GM19395 (cell line): Measurements from ENCODE around the gene ADAMTS20.

Experiments
- ATAC-seq: cut with Tn5 transposase; IDR thresholded peaks from one replicate; pipeline ENCODE4 v1.9.1; 2021; ENCODE audit warnings: mild to moderate bottlenecking, moderate library complexity; ENCODE audit not compliant: unreplicated experiment

Gene ADAMTS20

DNA sequence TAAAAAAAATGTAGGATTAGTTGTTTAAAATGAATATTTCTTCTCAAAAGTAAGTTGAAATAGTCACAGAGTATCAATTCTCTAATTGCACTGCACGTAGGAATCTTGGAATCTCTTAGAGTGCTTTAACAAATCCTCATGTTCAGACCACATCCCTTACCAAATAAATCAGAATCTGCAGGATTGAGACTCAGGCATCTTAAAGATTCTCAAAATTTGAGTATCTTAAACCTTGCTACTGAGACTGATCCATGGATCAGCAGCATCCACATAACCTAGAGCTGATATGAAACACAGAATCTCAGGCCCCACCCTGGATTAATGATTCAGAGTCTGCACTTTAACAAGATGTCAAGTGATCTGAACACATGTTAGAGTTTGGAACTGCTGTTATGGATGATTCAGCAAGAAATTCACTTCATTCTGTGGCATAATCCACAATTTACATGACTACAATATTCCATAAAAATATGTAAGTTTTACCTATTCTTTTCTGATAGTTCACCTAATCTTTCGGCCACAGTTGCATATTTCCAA lies 58.7 kb downstream of the ADAMTS20 start:
- no peak for ATAC-seq

DNA sequence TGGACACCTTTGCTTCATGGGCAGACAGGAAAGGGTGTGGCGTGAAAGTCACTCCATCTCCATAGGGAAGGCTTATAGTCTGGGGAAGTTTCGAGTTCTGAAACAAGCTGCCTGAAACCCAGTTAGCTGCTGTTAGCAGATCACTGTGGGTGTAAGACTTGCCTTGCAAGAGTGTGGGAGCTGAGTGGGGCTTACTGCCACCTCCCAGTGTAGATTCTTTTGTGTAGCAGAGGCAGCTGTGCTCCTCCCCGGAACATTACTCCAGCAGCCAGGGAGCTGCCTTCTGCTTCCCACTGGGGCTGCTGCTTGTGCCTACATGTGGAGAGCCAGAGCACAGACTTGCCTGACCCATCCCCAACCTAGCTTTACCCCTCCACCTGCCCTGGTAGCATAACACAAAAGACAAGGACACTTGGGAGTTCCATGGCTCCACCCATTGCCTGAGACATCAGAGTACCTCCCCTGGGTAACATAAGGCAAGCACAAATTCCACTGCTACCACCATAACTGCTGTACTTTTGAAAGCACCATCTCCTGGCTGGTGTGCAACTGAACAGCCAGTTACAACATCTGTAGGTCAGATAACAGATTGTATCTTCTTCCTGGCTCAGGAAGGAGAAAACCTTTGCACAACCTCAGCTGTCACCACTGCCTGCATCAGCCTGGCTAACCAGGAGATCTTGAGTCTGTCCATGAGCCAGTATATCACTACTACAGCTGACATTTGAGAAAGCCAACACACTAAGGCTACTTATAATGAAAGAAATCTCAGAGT lies 69.5 kb downstream of the ADAMTS20 start:
- no peak for ATAC-seq

DNA sequence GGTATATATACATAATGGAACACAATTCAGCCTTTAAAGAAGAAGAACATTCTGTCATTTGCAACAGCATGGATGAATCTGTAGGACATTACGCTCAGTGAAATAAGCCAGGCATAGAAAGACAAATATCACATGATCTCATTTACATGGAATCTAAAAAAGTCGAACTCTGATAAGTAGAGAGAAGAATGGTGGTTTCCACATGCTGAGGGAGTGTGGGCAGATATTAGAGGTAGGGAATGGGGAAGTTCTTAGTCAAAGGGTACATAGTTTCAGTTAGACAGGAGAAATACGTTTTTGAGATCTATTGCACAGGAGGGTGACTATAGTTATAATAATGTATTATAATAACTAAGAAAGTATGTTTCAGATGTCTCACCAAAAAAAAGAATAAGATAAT lies 71.4 kb downstream of the ADAMTS20 start:
- ATAC-seq, result no peak

DNA sequence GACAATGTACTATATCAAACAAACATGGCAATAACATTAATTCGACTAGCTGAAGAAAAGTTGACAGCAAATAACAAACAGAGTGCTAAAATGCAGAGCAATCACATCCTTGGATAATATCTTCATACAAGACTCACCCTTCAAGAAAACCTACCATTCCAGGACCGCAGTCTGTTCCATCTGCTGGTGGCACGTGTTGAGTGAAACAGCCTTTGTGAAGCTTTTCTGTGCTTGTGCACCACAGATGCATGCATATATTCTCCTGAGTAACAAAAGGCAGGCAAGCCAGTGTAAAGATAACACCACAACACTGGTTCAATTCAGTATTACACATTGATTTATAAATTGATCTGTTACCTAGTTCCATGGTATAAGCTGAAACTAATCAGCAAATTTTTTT lies 89.3 kb downstream of the ADAMTS20 start:
- ATAC-seq, result no peak

DNA sequence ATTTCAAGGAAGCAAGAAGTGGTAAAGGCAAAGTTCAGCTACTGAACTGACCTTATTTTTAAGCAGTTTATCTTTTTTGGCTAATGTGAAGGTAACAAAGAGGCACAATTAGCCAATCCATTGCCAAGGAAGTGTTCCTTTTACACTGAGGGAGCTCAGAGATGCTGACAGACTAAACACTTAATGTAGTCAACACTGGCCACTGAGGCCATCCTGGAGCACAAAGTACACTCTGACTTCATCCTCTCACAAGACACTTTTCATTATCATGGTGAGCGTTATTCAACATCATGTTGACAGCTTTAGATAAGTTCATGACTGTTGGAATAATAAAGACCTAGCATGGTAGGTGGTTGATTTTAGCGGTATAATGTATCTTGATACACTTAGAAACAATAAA lies 89.9 kb downstream of the ADAMTS20 start:
- no peak for ATAC-seq

DNA sequence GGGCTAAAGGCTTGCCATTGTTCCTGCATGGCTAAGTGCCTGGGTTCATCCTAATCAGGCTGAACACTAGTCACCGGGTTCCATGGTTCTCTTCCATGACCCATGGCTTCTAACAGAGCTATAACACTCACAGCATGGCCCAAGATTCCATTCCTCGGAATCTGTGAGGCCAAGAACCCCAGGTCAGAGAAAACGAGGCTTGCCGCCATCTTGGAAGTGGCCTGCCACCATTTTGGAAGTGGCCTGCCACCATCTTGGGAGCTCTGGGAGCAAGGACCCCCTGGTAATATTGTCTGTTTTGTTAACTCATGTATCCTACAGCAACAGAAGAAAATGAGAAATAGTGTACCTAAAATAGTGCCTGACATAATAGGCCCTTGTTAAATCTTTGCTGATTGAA lies 92.7 kb downstream of the ADAMTS20 start:
- ATAC-seq, result no peak

DNA sequence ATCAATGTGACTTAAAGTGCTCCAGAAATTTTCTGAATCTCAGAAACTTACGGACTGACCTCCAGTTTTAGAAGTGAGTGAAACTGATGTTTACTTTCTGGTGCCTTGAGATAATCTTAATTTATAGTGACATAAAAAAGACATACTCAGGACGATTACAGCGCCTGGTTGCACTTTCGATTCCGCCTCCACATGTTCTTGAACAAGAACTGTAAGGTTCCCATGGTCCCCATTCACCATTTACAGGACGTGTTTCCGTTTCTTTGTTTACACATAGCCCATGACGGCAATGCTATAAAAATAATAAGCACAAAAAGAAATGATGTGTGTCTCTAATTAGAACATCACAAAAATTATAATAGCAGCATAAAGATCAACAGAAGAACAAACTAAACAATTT lies 98.2 kb downstream of the ADAMTS20 start:
- ATAC-seq, result no peak

DNA sequence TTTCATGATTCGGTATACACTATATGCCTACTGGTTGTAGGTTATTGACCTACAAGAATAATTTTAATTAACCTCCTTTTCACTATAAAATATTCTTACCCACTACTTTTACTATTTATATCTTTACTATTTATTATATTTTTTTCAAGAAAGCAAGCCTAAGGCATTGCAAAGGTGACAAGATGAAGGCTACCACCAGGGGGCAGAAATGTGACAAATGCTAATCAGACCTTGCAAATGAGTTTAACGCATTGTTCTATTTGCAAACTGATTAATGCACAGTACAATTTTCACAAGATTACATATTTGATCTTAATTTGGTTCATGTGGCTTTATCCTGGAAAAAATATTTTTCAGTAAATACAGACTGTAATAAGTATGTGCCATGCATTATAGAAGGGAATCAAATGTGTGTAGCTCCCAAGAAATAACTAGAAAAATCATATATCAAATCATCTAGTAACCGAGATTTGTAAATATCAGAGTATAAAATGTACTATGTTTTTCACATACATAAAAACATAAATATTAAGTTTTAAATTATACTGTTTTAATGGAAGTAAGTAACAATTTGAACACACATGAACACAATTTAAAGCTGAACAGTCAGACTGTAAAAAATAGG lies 107.0 kb downstream of the ADAMTS20 start:
- peak; percentile 88 for ATAC-seq

DNA sequence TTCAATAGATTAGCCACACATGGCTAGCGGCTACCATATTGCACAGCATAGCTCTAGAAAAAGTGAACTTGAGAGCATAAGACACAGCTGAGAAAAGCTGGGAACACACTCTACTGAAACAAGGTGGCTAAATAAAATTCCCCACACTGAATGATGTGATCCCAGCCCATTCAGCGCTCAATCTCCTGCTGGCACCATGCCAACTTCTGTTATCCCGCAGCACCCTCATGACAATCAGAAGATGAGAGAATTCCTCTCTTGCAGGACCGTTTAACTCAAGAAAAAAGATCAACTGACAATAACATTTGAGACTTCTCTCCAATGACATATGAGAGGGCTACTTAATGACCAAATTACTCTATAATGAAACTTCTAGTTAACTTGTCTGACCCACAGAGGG lies 115.4 kb downstream of the ADAMTS20 start:
- ATAC-seq, result no peak

DNA sequence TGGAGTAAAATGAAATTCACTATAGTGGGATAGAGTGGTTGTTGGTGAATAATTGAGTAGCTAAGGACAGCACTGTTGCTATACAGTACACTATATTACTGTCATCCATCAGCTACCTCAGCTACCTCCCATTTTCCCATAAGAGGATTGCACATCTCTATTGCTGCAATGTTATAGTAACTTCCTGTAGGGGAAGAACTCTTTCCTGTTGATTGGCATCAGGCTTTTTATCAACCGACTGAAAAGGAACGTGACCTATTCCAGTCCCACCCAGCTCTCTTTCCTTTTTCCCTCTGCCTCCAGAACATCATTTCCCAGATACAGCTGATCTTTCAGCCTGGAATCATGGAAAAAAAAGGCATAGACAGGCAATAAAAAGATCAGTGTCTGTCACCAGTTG lies 117.4 kb downstream of the ADAMTS20 start:
- no peak for ATAC-seq

DNA sequence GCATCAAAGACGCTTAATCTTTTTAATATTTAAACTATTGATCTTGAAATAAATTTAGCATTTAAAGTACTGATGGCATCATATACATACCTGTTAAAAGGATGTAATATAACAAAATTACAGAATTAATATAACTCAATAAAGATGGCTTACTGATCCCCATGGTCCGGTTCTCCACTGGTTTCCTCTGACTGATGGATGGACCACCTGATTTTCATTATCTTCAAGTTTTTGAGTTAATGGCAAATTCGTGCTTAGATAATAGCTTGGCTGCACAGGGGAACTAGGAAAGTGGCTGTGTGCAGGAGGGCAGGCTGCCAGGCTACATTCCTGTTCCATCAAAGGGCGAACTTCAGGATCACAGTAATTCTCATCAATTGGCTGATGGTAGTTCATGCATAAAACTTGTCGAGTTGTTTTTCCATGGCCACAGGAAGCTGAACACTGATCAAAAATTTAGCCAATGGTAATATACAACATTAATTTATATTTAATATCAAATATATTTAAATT lies 123.9 kb downstream of the ADAMTS20 start:
- ATAC-seq, result no peak

DNA sequence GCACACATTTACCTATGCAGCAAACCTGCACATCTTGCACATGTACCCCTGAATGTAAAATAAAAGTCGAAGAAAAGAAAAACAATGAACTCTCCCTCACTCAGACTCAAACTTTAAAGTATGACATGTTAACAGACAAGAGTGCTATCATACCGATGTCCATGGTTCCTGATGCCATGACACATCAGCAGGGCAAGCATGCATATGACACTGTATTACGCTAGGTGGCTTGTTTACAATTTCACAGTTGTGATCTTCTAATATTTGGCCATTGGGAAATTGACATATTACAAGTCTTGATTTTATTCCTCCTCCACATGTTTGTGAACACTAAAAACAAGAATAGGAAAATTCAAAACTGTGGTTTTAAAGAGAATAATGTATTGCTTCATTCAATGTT lies 126.6 kb downstream of the ADAMTS20 start:
- ATAC-seq, result no peak

DNA sequence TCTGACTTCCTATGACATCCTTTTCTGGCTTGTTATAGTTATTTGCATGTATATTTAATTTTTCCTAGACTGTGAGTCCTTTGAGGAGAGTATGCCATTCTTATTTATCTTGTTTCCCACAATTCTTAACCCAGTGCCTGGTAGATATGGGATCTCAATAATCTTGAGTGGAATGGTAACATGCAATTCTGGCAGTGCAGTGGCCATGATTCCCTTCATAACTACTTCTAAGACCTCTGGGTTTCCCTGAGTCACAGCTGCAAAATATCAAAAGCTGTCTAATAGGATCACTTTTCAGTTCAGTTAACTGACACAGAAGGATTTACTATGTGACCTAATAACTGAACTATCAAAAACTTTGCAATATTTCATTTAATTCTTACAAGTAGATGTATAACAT lies 135.0 kb downstream of the ADAMTS20 start:
- no peak for ATAC-seq

DNA sequence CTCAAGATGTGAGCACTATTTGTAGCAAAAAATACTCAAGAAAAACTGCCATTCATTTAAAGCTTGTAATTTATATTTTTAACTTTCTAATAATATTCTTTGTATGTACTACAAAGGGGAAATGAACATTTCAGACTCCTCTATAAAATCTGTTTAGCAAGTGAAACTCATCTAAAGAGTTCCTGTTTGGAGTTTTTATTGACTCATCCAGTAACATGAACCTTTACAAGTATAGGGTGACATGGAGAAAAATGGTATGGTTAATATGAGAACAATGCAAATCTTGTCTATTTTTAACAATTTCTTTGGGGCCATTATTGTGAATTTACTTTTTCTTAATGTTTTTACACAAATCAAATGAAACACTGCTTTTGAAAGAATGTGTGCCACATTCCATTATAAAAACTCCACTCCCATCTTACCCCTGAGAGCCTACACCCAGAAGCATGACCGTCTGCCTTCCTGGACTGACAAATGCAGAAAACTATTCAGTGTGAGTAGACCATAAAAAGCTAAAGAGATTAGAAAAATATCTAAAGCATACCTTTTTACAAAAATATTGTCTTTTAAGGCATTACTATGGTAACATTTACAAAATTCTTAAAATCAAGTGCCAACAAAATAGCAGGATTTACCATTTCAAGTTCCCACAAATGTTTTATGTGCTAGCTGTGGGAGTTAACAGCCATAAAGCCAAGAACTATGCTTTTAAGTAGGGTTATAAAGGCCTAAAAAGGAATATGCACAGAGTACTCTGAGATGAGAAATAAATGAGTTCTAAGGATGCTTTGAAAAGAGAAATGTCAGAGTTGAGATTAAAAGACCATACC lies 144.0 kb downstream of the ADAMTS20 start:
- ATAC-seq, result peak; percentile 84

DNA sequence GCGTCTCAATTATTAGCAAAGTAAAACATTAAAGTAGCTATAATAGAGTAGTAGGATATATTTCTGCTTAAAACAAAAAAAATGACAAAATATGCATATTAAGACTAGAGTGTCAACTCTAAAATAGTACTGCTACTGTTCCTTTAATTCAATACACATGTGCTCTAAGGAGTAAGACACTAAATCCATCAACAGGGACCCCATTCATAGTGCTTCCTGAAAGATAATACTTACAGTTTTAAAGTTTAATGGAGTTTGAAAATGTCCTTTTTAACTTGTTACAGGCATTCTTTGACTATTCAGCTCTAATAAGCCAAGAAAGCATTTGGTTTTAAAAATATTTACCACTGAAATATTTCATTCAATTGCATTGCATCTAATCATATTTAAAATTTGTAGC lies 145.2 kb downstream of the ADAMTS20 start:
- no peak for ATAC-seq

DNA sequence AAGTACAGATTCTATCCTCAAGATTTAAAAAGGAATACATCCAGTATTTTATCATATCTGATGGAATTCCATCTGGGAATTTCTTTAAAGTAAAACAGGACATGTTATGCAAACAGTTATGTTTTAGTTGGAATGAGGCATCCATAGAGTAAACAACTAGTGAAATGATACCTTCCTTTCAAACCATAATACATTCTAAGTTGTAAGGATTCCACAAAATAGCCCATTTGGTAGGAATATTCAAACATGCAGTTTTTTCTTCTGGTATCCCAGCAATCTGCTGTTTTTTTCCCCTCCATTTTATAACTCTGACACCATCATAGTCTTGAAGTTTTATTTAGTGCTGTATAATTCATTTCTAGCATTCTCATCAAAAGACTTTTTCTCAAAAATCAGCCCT lies 149.6 kb downstream of the ADAMTS20 start:
- no peak for ATAC-seq

DNA sequence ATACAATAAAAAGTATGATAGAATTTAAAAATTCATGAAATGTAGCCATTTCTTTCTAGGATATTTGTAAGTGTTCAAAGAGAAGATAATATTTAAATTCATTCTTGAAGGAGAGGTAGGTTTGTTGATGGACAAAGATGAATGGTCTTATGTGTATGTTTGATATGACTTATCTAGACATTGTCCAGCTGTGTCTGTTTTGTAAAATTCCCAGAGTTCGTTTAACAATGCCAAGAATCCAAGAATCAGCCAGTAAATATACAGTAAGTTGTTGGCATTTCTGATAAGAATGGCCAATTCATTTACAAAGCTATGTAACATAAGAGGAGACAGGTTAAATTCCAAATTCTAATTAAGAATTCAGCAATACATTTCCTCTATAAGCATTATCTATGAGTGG lies 150.9 kb downstream of the ADAMTS20 start:
- ATAC-seq, result no peak

DNA sequence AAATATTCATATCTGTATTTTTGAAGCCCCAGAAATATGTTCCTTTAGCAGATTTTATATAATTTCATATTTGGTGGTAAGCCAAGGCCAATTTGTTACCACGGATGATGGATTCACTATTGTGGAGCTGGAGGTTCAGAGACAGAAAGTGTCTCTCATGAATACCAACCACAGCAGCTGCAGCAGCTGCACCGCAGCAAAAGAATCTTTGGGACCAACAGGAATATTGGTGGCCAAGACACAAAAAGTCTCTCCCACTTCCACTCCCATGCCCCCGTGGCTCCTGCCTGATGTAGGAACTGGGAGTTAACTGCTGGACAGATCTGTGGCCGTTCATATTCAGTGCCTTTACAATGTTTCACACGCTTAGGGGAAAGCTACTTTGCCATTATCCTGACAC lies 155.3 kb downstream of the ADAMTS20 start:
- ATAC-seq, result no peak

DNA sequence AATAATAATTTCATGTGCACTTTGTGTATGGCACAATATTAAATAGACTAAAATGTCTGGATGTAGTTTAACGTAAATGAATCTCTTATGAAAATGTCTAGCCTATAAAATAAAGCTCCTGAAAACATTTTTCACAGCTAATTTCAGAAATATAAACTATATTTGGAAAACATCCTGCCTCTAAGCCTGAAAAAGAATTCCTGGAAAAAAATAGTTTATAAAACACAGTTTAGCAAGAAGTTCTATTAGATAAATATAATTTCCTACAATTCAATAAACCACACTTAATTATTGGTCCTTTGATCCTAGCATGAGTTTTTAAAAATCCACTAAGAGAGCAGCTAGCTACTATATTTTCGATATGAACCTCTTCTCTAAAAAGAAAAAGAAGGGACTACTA lies 159.9 kb downstream of the ADAMTS20 start:
- no peak for ATAC-seq

DNA sequence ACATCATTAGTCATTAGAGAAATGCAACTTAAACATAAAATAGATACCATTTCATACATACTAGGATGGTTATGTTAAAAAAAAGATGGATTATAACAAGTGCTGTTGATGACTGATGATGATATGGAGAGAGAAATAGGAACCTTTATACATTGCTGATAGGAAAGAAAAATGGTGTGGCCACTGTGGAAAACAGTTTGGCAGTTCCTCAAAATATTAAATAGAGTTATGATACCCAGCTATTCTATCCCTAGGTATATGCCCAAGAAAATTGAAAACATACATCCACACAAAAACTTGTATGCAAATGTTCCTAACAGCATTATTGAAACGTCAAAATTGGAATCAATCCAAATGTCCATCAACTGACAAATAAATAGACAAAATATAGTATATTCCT lies 170.1 kb downstream of the ADAMTS20 start:
- no peak for ATAC-seq

DNA sequence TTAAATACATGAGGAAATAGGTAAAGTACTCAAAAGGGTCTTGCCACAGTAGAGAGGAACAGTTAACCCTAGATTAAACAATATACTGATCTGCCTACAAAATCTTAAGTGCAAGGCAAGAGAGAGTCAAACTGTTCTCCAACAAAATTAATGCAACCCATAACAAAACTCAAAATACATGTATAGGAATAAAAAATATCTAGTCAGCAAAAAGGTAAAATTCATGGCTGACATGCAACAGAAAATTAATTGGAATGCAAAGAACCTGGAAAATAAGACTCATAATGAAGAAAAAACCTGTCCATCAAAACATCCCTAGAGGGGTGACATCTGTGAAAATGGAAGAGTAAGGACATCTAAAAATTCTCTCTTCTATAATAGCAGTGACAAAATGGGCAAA lies 173.6 kb downstream of the ADAMTS20 start:
- ATAC-seq, result no peak
